HL-60 (cell line): ENCODE data around the gene RIGI.
"Not testable (repeated sequence)": the region's sequence is repeated elsewhere in the genome, so short reads cannot be mapped to it uniquely, and the experiment has no call there.

ENCODE experiments used
- DNase-seq, 2 experiments: peaks; one replicate each; pipeline ENCODE4 v3.0.0-alpha.2; 2010 to 2020; ENCODE audit warnings: low read depth in 1 of 2, low spot score in 1 of 2
- H3K27ac ChIP-seq: fragments of 250-450 bp; sonication (Bioruptor Pico); replicated peaks from 2 replicates; pipeline ENCODE4 v1.5.1; 2020; ENCODE audit warnings: mild to moderate bottlenecking, moderate library complexity
- H3K27me3 ChIP-seq: fragments of 250-450 bp; sonication (Bioruptor Pico); 2 replicates; pipeline ENCODE4 v1.5.1; 2021; ENCODE audit warnings: mild to moderate bottlenecking, moderate library complexity; ENCODE audit not compliant: insufficient read depth, poor library complexity, severe bottlenecking
- H3K4me3 ChIP-seq: replicated peaks from 2 replicates; pipeline ENCODE4 v1.5.1; 2011; ENCODE audit warnings: mild to moderate bottlenecking, control low read depth, low read length; ENCODE audit not compliant: insufficient read depth
- GABPA ChIP-seq: IDR thresholded peaks from 2 replicates; pipeline ENCODE4 v1.6.1; 2012; ENCODE audit warnings: low read depth
- POLR2AphosphoS5 ChIP-seq: IDR thresholded peaks from 2 replicates; pipeline ENCODE4 v1.6.1; 2012; ENCODE audit warnings: low read depth
- REST ChIP-seq: IDR thresholded peaks from 2 replicates; pipeline ENCODE4 v1.6.1; 2012; ENCODE audit warnings: low read depth; ENCODE audit not compliant: insufficient replicate concordance
- SPI1 ChIP-seq: IDR thresholded peaks from 2 replicates; pipeline ENCODE4 v1.6.1; 2012; ENCODE audit warnings: low read depth, mild to moderate bottlenecking, borderline replicate concordance
- TF ChIP-seq, protein P1 (sequence below): IDR thresholded peaks from one replicate; pipeline ENCODE4 v1.5.1; 2011; ENCODE audit warnings: low read length, control low read depth, inconsistent platforms; ENCODE audit not compliant: insufficient read depth

Gene RIGI

DNA sequence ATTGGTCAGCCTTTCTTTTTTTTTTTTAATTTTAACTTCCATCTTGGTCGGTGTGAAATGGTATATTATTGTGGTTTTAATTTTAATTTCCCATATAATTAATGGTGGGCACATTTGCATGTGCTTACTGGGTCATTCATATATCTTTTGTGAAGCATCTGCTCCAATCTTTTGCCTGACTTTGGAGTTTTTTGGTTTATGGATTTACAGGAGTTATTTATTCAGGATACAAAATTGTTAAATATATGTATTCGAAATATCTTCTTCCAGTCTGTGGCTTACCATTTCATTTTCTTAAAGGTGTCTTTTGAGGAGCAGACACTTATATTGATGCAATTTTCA is 682 bp upstream of the RIGI start:
- no peaks in the 10 kb centered on the region for H3K27me3 ChIP-seq
- TF ChIP-seq GABPA (no peak), POLR2AphosphoS5 (no peak)
- H3K27ac ChIP-seq = no peak overlapping the region
- peak overlapping the region; percentile 61 for H3K4me3 ChIP-seq
- DNase-seq = no peak

- Histone ChIP-seq H3K4me3 (peak overlapping the region; percentile 61), H3K27me3 (no peaks in the 10 kb centered on the region), H3K27ac (peak overlapping the region; percentile 59)
- peak in 1 of 2 experiments; percentile 4 for DNase-seq
- TF ChIP-seq GABPA (no peak), SPI1 (no peak), REST (no peak), POLR2AphosphoS5 (no peak)
- TF ChIP-seq, protein P1, sequence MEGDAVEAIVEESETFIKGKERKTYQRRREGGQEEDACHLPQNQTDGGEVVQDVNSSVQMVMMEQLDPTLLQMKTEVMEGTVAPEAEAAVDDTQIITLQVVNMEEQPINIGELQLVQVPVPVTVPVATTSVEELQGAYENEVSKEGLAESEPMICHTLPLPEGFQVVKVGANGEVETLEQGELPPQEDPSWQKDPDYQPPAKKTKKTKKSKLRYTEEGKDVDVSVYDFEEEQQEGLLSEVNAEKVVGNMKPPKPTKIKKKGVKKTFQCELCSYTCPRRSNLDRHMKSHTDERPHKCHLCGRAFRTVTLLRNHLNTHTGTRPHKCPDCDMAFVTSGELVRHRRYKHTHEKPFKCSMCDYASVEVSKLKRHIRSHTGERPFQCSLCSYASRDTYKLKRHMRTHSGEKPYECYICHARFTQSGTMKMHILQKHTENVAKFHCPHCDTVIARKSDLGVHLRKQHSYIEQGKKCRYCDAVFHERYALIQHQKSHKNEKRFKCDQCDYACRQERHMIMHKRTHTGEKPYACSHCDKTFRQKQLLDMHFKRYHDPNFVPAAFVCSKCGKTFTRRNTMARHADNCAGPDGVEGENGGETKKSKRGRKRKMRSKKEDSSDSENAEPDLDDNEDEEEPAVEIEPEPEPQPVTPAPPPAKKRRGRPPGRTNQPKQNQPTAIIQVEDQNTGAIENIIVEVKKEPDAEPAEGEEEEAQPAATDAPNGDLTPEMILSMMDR = no peak
Observed at GRCh38 chr9:32525709-32526030, 326 bp downstream of the RIGI start.

DNA sequence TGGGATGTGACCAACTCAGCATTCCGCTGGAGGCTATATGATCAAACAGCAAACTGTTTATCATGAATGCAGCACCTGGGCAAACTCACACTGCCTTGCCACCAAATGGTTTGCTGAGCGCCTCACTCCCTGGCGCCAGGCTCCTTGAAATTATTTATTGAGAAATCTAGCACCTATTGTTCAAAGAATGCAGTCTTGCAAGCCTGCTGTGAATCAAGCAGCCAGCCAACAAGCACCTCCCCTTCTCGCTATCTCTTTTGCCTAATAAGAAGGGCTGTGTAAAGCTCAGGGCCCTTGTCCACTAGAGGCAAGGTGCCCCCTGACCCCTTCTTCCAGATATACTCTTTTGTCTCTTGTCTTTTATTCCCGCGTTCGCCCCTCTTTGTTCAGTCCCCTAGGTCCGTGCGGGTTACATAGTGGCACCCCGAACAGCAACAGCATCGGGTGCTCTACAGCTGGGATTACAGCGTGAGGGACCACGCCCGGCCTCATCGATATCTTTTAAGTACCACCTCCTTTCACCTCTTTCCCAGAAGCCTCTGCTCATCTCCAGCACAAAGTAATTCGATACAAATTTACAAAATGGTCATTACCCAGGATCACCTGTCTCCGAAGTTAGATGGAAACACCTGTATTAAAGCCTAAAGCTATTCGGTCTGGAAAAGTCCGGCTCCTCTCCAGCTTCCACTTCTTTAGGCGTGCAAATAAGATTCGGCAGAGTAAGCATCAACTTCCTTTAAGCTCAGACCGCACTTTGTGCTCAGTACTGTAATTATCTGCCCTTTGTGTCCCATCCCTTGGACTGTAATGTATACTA is 896 bp downstream of the RIGI start:
- no peak for TF ChIP-seq SPI1
- no peak for TF ChIP-seq POLR2AphosphoS5
- TF ChIP-seq REST = no peak
- TF ChIP-seq, protein P1 = no peak
- no peak for TF ChIP-seq GABPA
- no peak overlapping the region for H3K27ac ChIP-seq
- no peaks in the 10 kb centered on the region for H3K27me3 ChIP-seq
- H3K4me3 ChIP-seq = peak overlapping the region; percentile 61
- peak in 1 of 2 experiments; percentile 25 for DNase-seq

GRCh38 chr9:32524558-32524891 is 1.5 kb downstream of the RIGI start:
- H3K27me3 ChIP-seq, H3K27ac ChIP-seq, H3K4me3 ChIP-seq, DNase-seq: not testable (repeated sequence)

GRCh38 chr9:32523910-32524309 is 2.1 kb downstream of the RIGI start:
- DNase-seq = no peak
- no peak overlapping the region for H3K4me3 ChIP-seq
- no peak overlapping the region for H3K27ac ChIP-seq
- H3K27me3 ChIP-seq = no peaks in the 10 kb centered on the region
- TF ChIP-seq, protein P1 = no peak
- TF ChIP-seq GABPA (no peak), REST (no peak), POLR2AphosphoS5 (no peak), SPI1 (no peak)
